ENCODE measurements around the gene DCBLD2.

DCBLD2 gene

GRCh38 chr3:98901392-98902350 lies at the start of gene DCBLD2:
Gene DCBLD2 (minus strand): TSS chr3:98901695. CDS start chr3:98901326, 369 bp downstream.
- DNase-seq = peak; percentile 90

DNA sequence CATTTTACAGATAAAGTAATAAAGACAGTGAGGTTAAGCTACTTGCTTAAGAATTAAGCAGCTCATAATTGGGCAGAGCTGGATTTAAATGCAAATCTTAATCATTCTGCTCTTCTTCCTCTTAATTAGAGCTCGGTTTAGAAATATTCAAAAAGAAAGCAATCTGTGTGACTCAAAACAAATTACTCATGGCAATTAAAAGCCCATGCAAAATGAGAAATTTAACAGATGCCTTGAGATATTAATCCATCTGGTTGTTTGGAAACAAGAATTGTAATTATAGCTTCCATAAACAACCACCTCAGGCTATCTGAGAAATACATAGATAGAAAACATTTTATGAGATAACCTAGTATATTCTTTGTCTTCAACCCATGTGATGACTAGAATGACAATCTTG lies 44.2 kb upstream of the DCBLD2 start:
- DNase-seq = no peak

- DNase-seq = no peak
Observed at GRCh38 chr3:98945101-98945524, 43.6 kb upstream of the DCBLD2 start.

DNA sequence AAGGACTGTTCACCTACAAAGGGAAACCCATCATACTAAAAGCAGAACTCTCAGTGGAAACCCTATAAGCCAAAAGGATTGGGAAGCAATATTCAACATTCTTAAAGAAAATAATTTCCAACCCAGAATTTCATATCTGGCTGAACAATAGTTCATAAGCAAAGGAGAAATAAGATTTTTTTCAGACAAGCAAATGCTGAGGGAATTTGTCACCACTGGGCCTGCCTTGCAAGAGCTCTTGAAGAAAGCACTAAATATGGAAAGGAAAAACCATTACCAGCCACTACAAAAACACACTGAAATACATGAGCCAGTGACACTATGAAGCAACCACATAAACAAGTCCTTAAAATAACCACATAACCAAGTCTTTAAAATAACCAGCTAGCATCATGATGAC lies 28.9 kb upstream of the DCBLD2 start:
- DNase-seq = no peak

- DNase-seq = no peak
Observed at GRCh38 chr3:98921957-98922356, 20.5 kb upstream of the DCBLD2 start.

- no peak for DNase-seq
Observed at GRCh38 chr3:98920166-98920565, 18.7 kb upstream of the DCBLD2 start.

GRCh38 chr3:98918586-98918985 lies 17.1 kb upstream of the DCBLD2 start:
- DNase-seq = no peak

- DNase-seq = no peak
Observed at GRCh38 chr3:98917608-98918007, 16.1 kb upstream of the DCBLD2 start.

- DNase-seq = no peak
Observed at GRCh38 chr3:98914210-98915080, 12.9 kb upstream of the DCBLD2 start.

DNA sequence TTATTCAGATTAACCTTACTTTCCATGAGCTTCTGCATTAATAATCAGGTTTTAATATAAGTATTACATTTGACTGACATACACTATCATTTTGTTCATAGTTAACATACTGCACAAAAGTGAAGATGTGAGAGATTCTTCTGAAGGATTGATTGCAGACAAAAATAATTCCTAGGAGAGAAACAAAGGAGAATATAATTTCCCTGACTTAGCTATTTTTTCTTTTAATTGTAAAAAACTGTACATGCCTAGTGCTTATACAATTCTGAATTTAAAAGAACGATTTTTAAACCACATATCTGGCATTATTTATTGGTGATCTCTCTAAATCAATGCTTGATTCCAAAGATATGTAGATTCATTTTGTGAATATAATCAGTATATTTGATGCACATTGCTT lies 11.0 kb upstream of the DCBLD2 start:
- no peak for DNase-seq

- DNase-seq = no peak
Observed at GRCh38 chr3:98906230-98906629, 4.7 kb upstream of the DCBLD2 start.

DNA sequence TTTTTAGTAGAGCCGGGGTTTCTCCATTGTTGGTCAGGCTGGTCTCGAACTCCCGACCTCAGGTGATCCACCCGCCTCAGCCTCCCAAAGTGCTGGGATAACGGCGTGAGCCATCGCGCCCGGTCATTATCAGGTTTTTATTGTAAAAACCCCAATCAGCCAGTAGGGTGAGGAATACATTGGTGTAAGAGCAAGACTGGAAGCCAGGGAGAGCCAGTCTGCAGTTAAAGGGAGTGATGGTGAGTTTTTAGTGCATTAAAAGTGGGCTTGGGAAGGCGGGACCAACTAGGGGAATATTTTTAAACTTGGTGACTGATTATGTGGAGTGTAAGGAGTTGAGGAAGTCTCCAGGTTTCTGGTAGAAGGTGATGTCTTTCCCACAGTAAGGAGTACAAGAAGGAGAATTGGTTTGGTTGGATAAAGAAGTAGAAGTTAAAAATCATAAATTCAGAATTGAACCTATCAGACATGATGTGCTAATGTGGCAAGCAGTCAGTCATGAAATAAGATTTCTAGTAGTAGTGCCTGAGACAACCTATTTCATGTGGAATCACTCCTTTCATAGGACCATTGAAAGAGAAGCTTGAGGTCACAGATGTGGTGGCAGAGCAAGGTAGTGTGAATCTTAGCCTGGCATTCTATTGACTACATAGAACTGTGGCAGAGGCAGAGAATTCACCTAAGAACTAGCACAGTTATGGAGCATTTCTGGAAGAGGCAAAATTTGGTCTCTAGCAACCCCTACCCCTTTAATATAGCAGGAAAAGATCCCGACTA lies 2.4 kb upstream of the DCBLD2 start:
- no peak for DNase-seq

DNA sequence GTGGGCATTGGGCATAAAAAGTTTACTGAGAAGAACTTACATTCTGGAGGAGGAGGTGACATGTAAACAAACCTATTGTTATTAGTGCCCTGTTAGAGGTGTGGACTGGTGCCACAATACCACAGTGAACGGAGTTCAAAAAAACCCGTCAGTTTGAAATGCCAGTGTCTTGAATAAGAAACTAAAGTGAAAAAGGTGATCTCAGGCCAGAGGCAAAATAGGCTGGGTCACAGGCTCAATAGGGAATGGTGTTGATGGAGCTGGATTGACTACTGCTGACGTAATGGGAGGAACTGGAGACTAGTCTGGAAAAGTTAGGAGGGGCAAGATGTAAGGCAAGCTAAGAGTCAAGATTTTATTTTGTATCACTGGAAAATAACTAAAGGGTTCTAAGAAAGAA lies 1.6 kb upstream of the DCBLD2 start:
- DNase-seq = no peak

GRCh38 chr3:98902351-98902740 lies 851 bp upstream of the DCBLD2 start:
- no peak for DNase-seq

- peak; percentile 39 for DNase-seq
Observed at GRCh38 chr3:98901119-98901391, 440 bp downstream of the DCBLD2 start.

GRCh38 chr3:98900265-98901118 lies 1.0 kb downstream of the DCBLD2 start:
- DNase-seq = no peak

- no peak for DNase-seq
Observed at GRCh38 chr3:98897701-98898100, 3.8 kb downstream of the DCBLD2 start.

- DNase-seq = no peak
Observed at GRCh38 chr3:98894791-98895576, 6.5 kb downstream of the DCBLD2 start.

GRCh38 chr3:98893740-98894139 lies 7.8 kb downstream of the DCBLD2 start:
- DNase-seq = no peak

DNA sequence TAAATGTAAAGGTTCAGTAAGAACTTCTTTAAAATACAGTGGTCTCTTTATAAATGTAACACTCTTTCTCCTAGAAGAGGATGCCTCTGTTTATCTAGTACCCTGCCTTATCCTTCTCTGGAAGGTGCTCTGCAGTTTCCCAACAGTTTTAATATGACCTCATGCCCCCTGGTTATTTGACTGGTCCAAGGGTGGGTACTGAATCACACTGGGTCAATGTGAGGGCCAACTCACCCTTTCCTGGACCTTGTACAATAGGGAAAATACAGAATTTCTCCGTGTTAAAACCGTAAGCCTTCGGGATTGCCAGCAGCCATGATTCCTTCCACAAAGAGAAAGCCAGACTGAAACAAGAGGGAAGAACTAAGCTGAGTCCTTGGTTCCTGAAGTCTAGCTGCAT lies 9.2 kb downstream of the DCBLD2 start:
- no peak for DNase-seq
